SK-N-SH (cell line): ENCODE measurements around the gene CBFA2T2.

ENCODE experiments used
- CHD2 ChIP-seq: fragments of 150-350 bp; IDR thresholded peaks from 2 replicates; pipeline ENCODE4 v1.6.1; 2018; ENCODE audit warnings: low read length; ENCODE audit not compliant: partially characterized antibody
- POLR2AphosphoS5 ChIP-seq: IDR thresholded peaks from 2 replicates; pipeline ENCODE4 v1.6.1; 2012; ENCODE audit warnings: low read depth, low read length
- RCOR1 ChIP-seq: fragments of 150-350 bp; IDR thresholded peaks from 2 replicates; pipeline ENCODE4 v1.6.1; 2017; ENCODE audit warnings: antibody characterized with exemption, low read length
- SIN3A ChIP-seq: IDR thresholded peaks from 2 replicates; pipeline ENCODE4 v1.6.1; 2012; ENCODE audit warnings: low read depth, mild to moderate bottlenecking, low read length, moderate library complexity, borderline replicate concordance
- TF ChIP-seq, protein P1 (sequence below): fragments of 150-350 bp; IDR thresholded peaks from 2 replicates; pipeline ENCODE4 v1.6.1; 2016; ENCODE audit warnings: mild to moderate bottlenecking, low read depth, low read length
- TF ChIP-seq, protein P2 (sequence below): fragments of 200-600 bp; sonication (generic); IDR thresholded peaks from 2 replicates; pipeline ENCODE4 v1.6.1; 2017; ENCODE audit warnings: antibody characterized with exemption, mild to moderate bottlenecking, moderate library complexity
- TF ChIP-seq, protein P3 (sequence below): IDR thresholded peaks from 2 replicates; pipeline ENCODE4 v1.6.1; 2012; ENCODE audit warnings: mild to moderate bottlenecking, low read depth, low read length, moderate library complexity

DNA sequence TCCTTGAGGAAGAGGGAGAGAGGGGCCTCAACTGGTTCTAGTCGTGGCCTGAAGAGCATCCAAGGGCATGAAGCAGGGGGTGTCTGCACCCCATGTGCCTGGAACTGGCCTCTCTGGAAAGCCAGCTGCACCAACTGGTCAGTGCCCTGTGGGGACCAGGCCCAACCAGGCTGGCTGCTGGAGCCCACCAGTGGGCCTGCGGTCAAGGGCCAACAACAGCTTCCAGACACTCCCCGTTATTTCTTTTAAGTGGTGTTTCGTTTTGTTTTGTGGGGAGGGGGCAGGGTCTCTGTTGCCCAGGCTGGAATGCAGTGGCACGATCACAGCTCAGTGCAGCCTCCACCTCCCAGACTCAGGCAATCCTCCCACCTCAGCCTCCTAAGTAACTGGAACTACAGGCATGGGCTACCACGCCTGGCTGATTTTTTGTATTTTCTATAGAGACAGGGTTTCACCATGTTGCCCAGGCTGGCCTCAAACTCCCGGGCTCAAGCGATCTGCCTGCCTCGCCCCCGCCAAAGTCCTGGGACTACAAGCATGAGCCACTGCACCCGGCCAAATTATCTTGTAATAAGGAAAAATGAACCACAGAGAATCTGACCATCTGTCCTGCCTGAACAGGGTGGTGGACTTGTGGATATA lies 160.3 kb downstream of the CBFA2T2 start:
- TF ChIP-seq, protein P1, sequence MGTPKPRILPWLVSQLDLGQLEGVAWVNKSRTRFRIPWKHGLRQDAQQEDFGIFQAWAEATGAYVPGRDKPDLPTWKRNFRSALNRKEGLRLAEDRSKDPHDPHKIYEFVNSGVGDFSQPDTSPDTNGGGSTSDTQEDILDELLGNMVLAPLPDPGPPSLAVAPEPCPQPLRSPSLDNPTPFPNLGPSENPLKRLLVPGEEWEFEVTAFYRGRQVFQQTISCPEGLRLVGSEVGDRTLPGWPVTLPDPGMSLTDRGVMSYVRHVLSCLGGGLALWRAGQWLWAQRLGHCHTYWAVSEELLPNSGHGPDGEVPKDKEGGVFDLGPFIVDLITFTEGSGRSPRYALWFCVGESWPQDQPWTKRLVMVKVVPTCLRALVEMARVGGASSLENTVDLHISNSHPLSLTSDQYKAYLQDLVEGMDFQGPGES: no peak
- TF ChIP-seq POLR2AphosphoS5: no peak
- no peak for TF ChIP-seq CHD2
- TF ChIP-seq, protein P2, sequence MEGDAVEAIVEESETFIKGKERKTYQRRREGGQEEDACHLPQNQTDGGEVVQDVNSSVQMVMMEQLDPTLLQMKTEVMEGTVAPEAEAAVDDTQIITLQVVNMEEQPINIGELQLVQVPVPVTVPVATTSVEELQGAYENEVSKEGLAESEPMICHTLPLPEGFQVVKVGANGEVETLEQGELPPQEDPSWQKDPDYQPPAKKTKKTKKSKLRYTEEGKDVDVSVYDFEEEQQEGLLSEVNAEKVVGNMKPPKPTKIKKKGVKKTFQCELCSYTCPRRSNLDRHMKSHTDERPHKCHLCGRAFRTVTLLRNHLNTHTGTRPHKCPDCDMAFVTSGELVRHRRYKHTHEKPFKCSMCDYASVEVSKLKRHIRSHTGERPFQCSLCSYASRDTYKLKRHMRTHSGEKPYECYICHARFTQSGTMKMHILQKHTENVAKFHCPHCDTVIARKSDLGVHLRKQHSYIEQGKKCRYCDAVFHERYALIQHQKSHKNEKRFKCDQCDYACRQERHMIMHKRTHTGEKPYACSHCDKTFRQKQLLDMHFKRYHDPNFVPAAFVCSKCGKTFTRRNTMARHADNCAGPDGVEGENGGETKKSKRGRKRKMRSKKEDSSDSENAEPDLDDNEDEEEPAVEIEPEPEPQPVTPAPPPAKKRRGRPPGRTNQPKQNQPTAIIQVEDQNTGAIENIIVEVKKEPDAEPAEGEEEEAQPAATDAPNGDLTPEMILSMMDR: no peak
- TF ChIP-seq SIN3A: no peak
- no peak for TF ChIP-seq RCOR1
- TF ChIP-seq, protein P3, sequence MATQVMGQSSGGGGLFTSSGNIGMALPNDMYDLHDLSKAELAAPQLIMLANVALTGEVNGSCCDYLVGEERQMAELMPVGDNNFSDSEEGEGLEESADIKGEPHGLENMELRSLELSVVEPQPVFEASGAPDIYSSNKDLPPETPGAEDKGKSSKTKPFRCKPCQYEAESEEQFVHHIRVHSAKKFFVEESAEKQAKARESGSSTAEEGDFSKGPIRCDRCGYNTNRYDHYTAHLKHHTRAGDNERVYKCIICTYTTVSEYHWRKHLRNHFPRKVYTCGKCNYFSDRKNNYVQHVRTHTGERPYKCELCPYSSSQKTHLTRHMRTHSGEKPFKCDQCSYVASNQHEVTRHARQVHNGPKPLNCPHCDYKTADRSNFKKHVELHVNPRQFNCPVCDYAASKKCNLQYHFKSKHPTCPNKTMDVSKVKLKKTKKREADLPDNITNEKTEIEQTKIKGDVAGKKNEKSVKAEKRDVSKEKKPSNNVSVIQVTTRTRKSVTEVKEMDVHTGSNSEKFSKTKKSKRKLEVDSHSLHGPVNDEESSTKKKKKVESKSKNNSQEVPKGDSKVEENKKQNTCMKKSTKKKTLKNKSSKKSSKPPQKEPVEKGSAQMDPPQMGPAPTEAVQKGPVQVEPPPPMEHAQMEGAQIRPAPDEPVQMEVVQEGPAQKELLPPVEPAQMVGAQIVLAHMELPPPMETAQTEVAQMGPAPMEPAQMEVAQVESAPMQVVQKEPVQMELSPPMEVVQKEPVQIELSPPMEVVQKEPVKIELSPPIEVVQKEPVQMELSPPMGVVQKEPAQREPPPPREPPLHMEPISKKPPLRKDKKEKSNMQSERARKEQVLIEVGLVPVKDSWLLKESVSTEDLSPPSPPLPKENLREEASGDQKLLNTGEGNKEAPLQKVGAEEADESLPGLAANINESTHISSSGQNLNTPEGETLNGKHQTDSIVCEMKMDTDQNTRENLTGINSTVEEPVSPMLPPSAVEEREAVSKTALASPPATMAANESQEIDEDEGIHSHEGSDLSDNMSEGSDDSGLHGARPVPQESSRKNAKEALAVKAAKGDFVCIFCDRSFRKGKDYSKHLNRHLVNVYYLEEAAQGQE: no peak
